CD14-positive monocyte (primary cell): ENCODE data around the gene NOP53. TPM values are rescaled to one million over a fixed set of nuclear protein-coding genes. Genes with fewer than 3 reads are reported as not detected.

Experiments
- DNase-seq, 3 donors: peaks; one replicate each; pipeline ENCODE4 v3.0.0-alpha.2; 2011 to 2022
- H2AFZ ChIP-seq: 2 replicates; pipeline ENCODE4 v1.6.0; 2012; ENCODE audit warnings: mild to moderate bottlenecking, low read depth, low read length, inconsistent platforms; ENCODE audit not compliant: insufficient read depth, poor library complexity, severe bottlenecking
- H3K27ac ChIP-seq, 2 donors: 1 replicate in 1 of 2; 2 replicates in 1 of 2; pipeline ENCODE4 v1.5.1; 2012 to 2013; ENCODE audit warnings: low read length in 2 of 2, control low read depth in 1 of 2, inconsistent platforms in 1 of 2, low read depth in 1 of 2, mild to moderate bottlenecking in 1 of 2
- H3K27me3 ChIP-seq, 2 donors: one replicate each; pipeline versions ENCODE4 v1.6.0 to v1.6.1; 2011 to 2013; ENCODE audit warnings: low read length in 2 of 2; ENCODE audit not compliant: control insufficient read depth in 2 of 2, insufficient read depth in 2 of 2
- H3K36me3 ChIP-seq, 2 donors: replicated peaks in 1 of 2; 1 replicate in 1 of 2; 2 replicates in 1 of 2; pipeline versions ENCODE4 v1.5.1 to v1.6.1; 2012 to 2013; ENCODE audit warnings: low read length in 2 of 2, control low read depth in 1 of 2, inconsistent platforms in 1 of 2, mild to moderate bottlenecking in 1 of 2; ENCODE audit not compliant: insufficient read depth in 2 of 2, control insufficient read depth in 1 of 2
- H3K4me1 ChIP-seq, 2 donors: 1 replicate in 1 of 2; 2 replicates in 1 of 2; pipeline versions ENCODE4 v1.5.1 to v1.6.1; 2012 to 2013; ENCODE audit warnings: low read length in 2 of 2, control low read depth in 1 of 2, inconsistent platforms in 1 of 2, mild to moderate bottlenecking in 1 of 2, moderate library complexity in 1 of 2; ENCODE audit not compliant: insufficient read depth in 2 of 2, control insufficient read depth in 1 of 2
- H3K4me2 ChIP-seq: replicated peaks from 2 replicates; pipeline ENCODE3; 2012; ENCODE audit warnings: low read length, moderate library complexity, mild to moderate bottlenecking; ENCODE audit not compliant: poor library complexity, severe bottlenecking; ENCODE audit errors: extremely low read depth
- H3K4me3 ChIP-seq, 3 experiments: fragments of 200-600 bp in 1 of 3; sonication (generic) in 1 of 3; replicated peaks in 1 of 3; 1 replicate in 2 of 3; 2 replicates in 1 of 3; pipeline ENCODE4 v1.5.1; 2011 to 2013; ENCODE audit warnings: low read length in 3 of 3, mild to moderate bottlenecking in 3 of 3, control low read depth in 2 of 3, low read depth in 2 of 3, inconsistent platforms in 1 of 3, moderate library complexity in 1 of 3
- H3K79me2 ChIP-seq: 2 replicates; pipeline ENCODE4 v1.6.0; 2012; ENCODE audit warnings: mild to moderate bottlenecking, control low read depth, inconsistent platforms, low read length, moderate library complexity; ENCODE audit not compliant: insufficient read depth
- H3K9ac ChIP-seq: 2 replicates; pipeline ENCODE4 v1.6.0; 2017; ENCODE audit warnings: low read length, mild to moderate bottlenecking; ENCODE audit not compliant: insufficient read depth, poor library complexity, severe bottlenecking
- H3K9me3 ChIP-seq, 2 donors: replicated peaks in 1 of 2; 1 replicate in 1 of 2; 2 replicates in 1 of 2; pipeline versions ENCODE4 v1.5.1 to v1.6.1; 2012 to 2013; ENCODE audit warnings: low read length in 2 of 2, control low read depth in 1 of 2; ENCODE audit not compliant: control insufficient read depth in 1 of 2, insufficient read depth in 1 of 2
- H4K20me1 ChIP-seq: 2 replicates; pipeline ENCODE4 v1.6.0; 2012; ENCODE audit warnings: mild to moderate bottlenecking, low read length, control low read depth, moderate library complexity; ENCODE audit not compliant: insufficient read depth
- H3K27ac Mint-ChIP-seq, 7 donors: one replicate each; pipeline ENCODE4 v1.8.0; 2020; ENCODE audit warnings: mild to moderate bottlenecking in 7 of 7, mixed read lengths in 7 of 7, moderate library complexity in 6 of 7, inconsistent platforms in 2 of 7
- H3K27me3 Mint-ChIP-seq, 3 donors: one replicate each; pipeline ENCODE4 v1.8.0; 2021 to 2022; ENCODE audit warnings: low read depth in 3 of 3, mild to moderate bottlenecking in 3 of 3, mixed read lengths in 3 of 3, moderate library complexity in 3 of 3, inconsistent platforms in 1 of 3
- H3K36me3 Mint-ChIP-seq, 2 donors: one replicate each; pipeline ENCODE4 v1.8.0; 2020; ENCODE audit warnings: mixed read lengths in 2 of 2, inconsistent platforms in 1 of 2, mild to moderate bottlenecking in 1 of 2
- H3K4me1 Mint-ChIP-seq: one replicate; pipeline ENCODE4 v1.8.0; 2020; ENCODE audit warnings: mild to moderate bottlenecking, mixed read lengths
- H3K4me3 Mint-ChIP-seq, 2 donors: one replicate each; pipeline ENCODE4 v1.8.0; 2020; ENCODE audit warnings: mild to moderate bottlenecking in 2 of 2, mixed read lengths in 2 of 2, moderate library complexity in 1 of 2
- H3K9me3 Mint-ChIP-seq, 7 donors: one replicate each; pipeline ENCODE4 v1.8.0; 2020 to 2022; ENCODE audit warnings: mixed read lengths in 7 of 7, mild to moderate bottlenecking in 6 of 7, moderate library complexity in 6 of 7, inconsistent platforms in 2 of 7
- CTCF ChIP-seq: fragments of 200-600 bp; IDR thresholded peaks from one replicate; pipeline ENCODE4 v1.8.0; 2022; ENCODE audit warnings: antibody characterized with exemption, mild to moderate bottlenecking
- WGBS: methylation state at CpG from one replicate; pipeline ENCODE4 v1.1.5; 2013; ENCODE audit warnings: missing lambda C conversion rate; ENCODE audit not compliant: insufficient coverage; 5-methylcytosine and 5-hydroxymethylcytosine counted together
- intact Hi-C, 2 donors: fragments of 100-400 bp; cut with micrococcal nuclease; formaldehyde crosslinking; loops; one replicate each; pipeline versions ENCODE4 v1.15.0 to v1.15.1; 2023
- polyA plus RNA-seq, 3 donors: library from polyadenylated mRNA; depleted of rRNA in 1 of 3; unstranded in 2 of 3; stranded (reverse) in 1 of 3; fragments of 300-500 nt in 2 of 3; fragments of >200 nt in 1 of 3; fragmentation: Illumina TruSeq in 2 of 3; gene quantifications; 1 replicate in 2 of 3; 2 replicates in 1 of 3; pipeline ENCODE4 v1.2.3, GENCODE V29; 2012 to 2021

The NOP53 gene
- polyA plus RNA-seq, 3 donors: 47.5 to 193 (median 70.4) TPM

- Mint-ChIP-seq H3K4me3 (no peak overlapping the region), H3K36me3 (peaks cover 75 to 95% of the 10 kb centered on the region in 2 donors), H3K9me3 (no peaks in the 10 kb centered on the region), H3K4me1 (peaks cover 2% of the 10 kb centered on the region), H3K27ac (no peak overlapping the region), H3K27me3 (peaks cover 0 to 1% (median 0%) of the 10 kb centered on the region in 3 donors)
- peaks cover 90 to 100% of the 10 kb centered on the region in 2 donors for H3K36me3 ChIP-seq
- peaks cover 26% of the 10 kb centered on the region for H3K79me2 ChIP-seq
- H3K27ac ChIP-seq: no peak overlapping the region
- DNase-seq: no peak
- no peak overlapping the region for H2AFZ ChIP-seq
- H3K4me1 ChIP-seq: no peaks in the 10 kb centered on the region
- intact Hi-C loops: no loop called here
- H3K9ac ChIP-seq: no peak overlapping the region
- H3K27me3 ChIP-seq: no peaks in the 10 kb centered on the region
- peaks cover 57% of the 10 kb centered on the region for H4K20me1 ChIP-seq
- TF ChIP-seq CTCF: no peak
- 93% methylated on average over 27 of the region's 27 CpGs for WGBS
- no peaks in the 10 kb centered on the region for H3K9me3 ChIP-seq
- H3K4me2 ChIP-seq: no peak overlapping the region
- H3K4me3 ChIP-seq: no peak overlapping the region
Measured at GRCh38 chr19:47752440-47753211, 7.3 kb downstream of the NOP53 start.

- Histone ChIP-seq H4K20me1 (peaks cover 42% of the 10 kb centered on the region), H3K9ac (no peak overlapping the region), H3K4me3 (no peak overlapping the region), H3K27ac (no peak overlapping the region), H3K4me2 (no peak overlapping the region), H3K9me3 (no peaks in the 10 kb centered on the region), H3K79me2 (peaks cover 10% of the 10 kb centered on the region), H3K4me1 (no peaks in the 10 kb centered on the region), H2AFZ (no peak overlapping the region), H3K36me3 (peaks cover 85 to 99% of the 10 kb centered on the region in 2 donors), H3K27me3 (no peaks in the 10 kb centered on the region)
- Mint-ChIP-seq H3K27me3 (peaks cover 0 to 1% (median 0%) of the 10 kb centered on the region in 3 donors), H3K9me3 (peaks cover 0 to 8% (median 4%) of the 10 kb centered on the region in 7 donors), H3K36me3 (peaks cover 79 to 95% of the 10 kb centered on the region in 2 donors), H3K4me3 (no peak overlapping the region), H3K27ac (peak overlapping the region in 2 of 7 donors; percentile 26 to 57), H3K4me1 (no peaks in the 10 kb centered on the region)
- intact Hi-C loops: no loop called here
- no peak for TF ChIP-seq CTCF
- DNase-seq: no peak
- 95% methylated on average over 11 of the region's 37 CpGs for WGBS
Measured at GRCh38 chr19:47754206-47755064, 9.1 kb downstream of the NOP53 start.
